NCI-H1048 (cell line): ENCODE data around the gene TSNAX.

ENCODE experiments used
- DNase-seq: peaks from one replicate; lab custom pipeline; 2025; lab: John Stamatoyannopoulos, UW

TSNAX gene

GRCh38 chr1:231601824-231602672, 73.6 kb downstream of the TSNAX start:
- DNase-seq, result no peak

- no peak for DNase-seq
These were observed 74.2 kb downstream of the TSNAX start for GRCh38 chr1:231602673-231602984.

GRCh38 chr1:231603598-231604275, 75.3 kb downstream of the TSNAX start:
- DNase-seq, result peak; percentile 73

DNA sequence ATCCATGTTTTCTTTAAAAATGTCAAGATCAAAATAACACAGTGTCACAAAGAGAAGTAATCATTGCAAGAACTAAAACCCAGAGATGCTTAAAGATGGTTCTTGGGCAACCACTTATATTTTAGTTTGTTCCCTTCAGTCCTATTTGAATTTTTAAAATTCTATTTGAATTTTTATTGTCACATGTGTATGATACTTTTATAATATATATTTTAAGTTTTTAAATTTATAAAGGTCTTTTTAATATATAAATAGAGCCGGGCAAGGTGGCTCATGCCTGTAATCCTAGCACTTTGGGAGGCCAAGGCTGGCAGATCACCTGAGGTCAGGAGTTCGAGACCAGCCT, 75.8 kb downstream of the TSNAX start:
- no peak for DNase-seq

DNA sequence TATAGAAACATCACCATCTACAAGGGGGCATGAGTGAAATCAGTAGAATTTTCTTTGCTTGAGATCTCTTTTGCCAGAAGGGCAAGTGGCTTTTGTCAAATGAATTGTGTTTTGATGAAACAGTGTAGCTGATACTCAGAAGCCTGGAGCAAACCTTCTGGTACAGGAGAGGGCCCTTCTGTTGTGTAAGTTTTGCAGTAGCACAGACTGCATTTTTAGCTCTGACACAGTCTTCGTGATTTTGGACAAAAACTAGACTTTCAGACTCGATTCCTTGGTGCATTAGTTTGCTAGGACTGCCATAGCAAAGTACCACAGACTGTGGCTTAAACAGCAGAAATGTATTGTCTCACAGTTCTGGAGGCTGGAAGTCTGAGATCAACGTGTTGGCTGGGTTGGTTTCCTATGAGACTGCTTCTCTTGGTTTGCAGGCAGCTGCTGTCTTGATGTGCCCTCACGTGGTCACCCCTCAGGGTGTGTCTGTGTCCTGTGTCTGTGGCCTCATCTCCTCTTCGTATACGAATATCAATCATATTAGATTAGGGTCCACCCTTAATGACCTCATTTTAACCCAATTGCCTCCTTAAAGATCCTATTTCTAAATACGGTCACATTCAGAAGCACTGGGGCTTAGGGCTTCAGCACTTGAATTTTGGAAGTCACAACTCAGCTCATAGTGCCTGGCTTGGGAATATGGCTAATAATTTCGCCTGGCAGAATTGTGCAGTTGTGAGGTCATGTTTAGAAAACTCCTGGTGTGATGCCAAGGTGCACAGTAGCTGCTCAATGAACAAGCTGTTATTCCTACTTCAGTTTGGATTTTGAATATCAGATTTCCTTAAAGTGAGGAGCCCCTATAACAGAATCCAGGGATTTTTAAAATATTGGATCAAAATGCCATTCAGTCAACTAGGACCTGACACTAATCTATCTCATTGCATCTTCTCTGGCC, 77.0 kb downstream of the TSNAX start:
- DNase-seq, result no peak

DNA sequence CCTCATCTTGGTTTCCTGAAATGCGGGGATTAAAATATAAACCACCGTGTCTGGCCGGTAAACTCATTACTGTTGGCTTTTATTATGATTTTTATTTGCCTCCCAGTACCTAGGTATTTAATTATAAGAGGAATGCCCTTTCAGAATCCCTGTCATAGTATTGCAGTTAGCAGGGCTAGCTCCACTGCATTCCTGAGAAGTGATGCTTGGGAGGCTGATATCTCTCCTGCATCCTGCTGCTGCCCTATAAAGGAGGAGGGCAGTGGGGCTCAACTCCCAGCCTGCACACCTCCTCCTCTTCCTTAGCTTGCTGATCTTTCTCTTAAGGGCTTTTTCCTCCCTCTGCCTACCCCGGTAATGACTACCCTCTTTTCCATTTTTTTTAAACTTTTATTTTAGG, 78.2 kb downstream of the TSNAX start:
- DNase-seq, result no peak

DNA sequence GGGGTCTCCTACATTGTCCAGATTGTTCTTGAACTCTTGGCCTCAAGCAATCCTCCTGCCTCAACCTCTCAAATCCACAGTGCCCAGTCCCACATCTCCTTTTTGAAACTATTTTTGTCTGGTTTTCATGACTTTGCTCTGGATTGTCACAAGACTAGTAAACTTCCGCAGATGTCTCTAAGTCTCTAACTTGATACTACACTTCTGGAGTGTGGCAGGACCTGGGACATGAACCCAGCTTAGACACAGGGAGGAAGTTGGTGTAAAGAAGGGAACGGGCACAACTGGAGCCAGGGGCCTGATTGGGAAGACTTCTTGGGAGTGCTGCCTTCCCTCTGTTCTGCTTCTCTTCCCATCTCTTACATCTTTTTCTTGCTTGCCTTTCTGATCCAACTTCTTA, 81.9 kb downstream of the TSNAX start:
- no peak for DNase-seq

- DNase-seq, result no peak
These were observed 82.6 kb downstream of the TSNAX start for GRCh38 chr1:231611111-231611510.

DNA sequence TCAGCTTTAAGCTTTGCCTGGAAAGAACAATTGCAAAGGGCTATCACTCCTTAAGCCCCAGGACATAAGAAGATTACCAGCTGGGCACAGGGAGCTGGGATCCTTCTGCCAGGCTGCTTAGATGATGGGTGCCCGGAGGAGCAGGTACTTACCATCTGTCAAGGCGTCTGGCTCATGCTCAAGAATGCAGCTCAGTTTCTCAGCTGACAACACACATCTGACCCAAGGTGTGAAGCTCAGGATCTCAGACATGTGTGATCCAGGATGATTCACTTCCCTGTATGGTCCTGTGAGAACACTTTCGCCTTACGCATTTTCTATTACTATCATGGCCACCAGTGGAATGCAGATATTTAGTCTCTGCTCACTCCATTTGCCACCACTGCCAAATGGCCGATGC, 83.4 kb downstream of the TSNAX start:
- no peak for DNase-seq

DNA sequence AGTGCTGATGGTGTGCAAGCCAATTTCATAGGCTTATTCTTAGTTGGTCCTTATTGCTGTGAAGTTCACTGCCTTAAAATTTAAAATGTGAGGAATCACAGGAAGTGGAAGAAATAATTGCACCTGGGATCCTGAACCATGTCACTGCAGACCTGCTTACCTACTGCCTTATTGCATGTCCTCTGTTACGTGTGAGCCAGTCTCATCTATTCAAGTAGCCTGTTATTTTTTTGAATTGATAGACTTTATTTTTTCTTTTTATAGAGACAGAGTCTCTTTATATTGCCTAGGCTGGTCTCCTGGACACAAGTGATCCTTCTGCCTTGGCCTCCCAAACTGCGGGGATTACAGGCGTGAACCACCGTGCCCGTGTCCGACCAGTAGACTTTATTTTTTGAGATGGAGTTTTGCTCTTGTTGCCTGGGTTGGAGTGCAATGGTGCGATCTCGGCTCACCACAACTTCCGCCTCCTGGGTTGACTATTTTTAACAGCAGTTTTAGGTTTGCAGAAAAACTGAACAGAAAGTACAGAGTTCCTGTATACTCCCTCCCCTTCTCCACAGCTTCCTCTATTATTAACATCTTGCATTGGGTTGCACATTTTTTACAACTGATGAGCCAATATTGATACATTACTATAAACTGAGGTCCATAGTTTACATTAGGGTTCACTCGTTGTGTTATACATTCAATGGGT, 84.1 kb downstream of the TSNAX start:
- no peak for DNase-seq

- no peak for DNase-seq
These were observed 85.2 kb downstream of the TSNAX start for GRCh38 chr1:231613419-231614349.
